Glutamatergic neuron (in vitro differentiated cells): ENCODE data around the gene PCYOX1L. TPM values are rescaled to one million over a fixed set of nuclear protein-coding genes. Genes with fewer than 3 reads are reported as not detected.

Source experiments
- DNase-seq: peaks from one replicate; pipeline ENCODE4 v3.0.0; 2022
- H3K27ac Mint-ChIP-seq: one replicate; pipeline ENCODE4 v1.8.0; 2020; ENCODE audit warnings: mild to moderate bottlenecking, mixed read lengths, inconsistent platforms; ENCODE audit not compliant: unreplicated experiment
- H3K27me3 Mint-ChIP-seq: one replicate; pipeline ENCODE4 v1.8.0; 2020; ENCODE audit warnings: mild to moderate bottlenecking, moderate library complexity, mixed read lengths, inconsistent platforms; ENCODE audit not compliant: unreplicated experiment
- H3K36me3 Mint-ChIP-seq: one replicate; pipeline ENCODE4 v1.8.0; 2020; ENCODE audit warnings: mild to moderate bottlenecking, mixed read lengths, inconsistent platforms; ENCODE audit not compliant: unreplicated experiment
- H3K4me1 Mint-ChIP-seq: one replicate; pipeline ENCODE4 v1.8.0; 2020; ENCODE audit warnings: mild to moderate bottlenecking, low read depth, mixed read lengths, inconsistent platforms; ENCODE audit not compliant: unreplicated experiment
- H3K4me3 Mint-ChIP-seq: one replicate; pipeline ENCODE4 v1.8.0; 2020; ENCODE audit warnings: mild to moderate bottlenecking, mixed read lengths, inconsistent platforms; ENCODE audit not compliant: unreplicated experiment
- H3K9me3 Mint-ChIP-seq: one replicate; pipeline ENCODE4 v1.8.0; 2020; ENCODE audit warnings: mild to moderate bottlenecking, moderate library complexity, mixed read lengths, inconsistent platforms; ENCODE audit not compliant: unreplicated experiment
- CTCF ChIP-seq: fragments of 200-600 bp; sonication (generic); IDR thresholded peaks from one replicate; pipeline ENCODE4 v1.5.0; 2021; ENCODE audit not compliant: partially characterized antibody, unreplicated experiment
- total RNA-seq: library from RNA; stranded (reverse); fragmentation: NEBNext Ultra II Directional; extraction: Animal tissue kit (Norgen Biotek cat#: 25700); gene quantifications from one replicate; pipeline ENCODE4 v1.2.1, GENCODE V29; 2021; ENCODE audit not compliant: unreplicated experiment

The PCYOX1L gene
- total RNA-seq, 1 donor from 2014 or later, result 25.4 TPM

GRCh38 chr5:149320791-149321330, 37.0 kb upstream of the PCYOX1L start:
- Mint-ChIP-seq H3K4me1 (peaks cover 10% of the 10 kb centered on the region), H3K27me3 (no peaks in the 10 kb centered on the region), H3K36me3 (no peaks in the 10 kb centered on the region), H3K4me3 (no peak overlapping the region), H3K9me3 (no peaks in the 10 kb centered on the region), H3K27ac (peak overlapping the region; percentile 55)
- no peak for DNase-seq
- TF ChIP-seq CTCF, result no peak

GRCh38 chr5:149322518-149322917, 35.3 kb upstream of the PCYOX1L start:
- no peak for DNase-seq
- H3K36me3 Mint-ChIP-seq, result no peaks in the 10 kb centered on the region

GRCh38 chr5:149323210-149323609, 34.6 kb upstream of the PCYOX1L start:
- H3K4me1 Mint-ChIP-seq, result peaks cover 9% of the 10 kb centered on the region
- H3K27me3 Mint-ChIP-seq, result no peaks in the 10 kb centered on the region
- no peaks in the 10 kb centered on the region for H3K36me3 Mint-ChIP-seq
- H3K27ac Mint-ChIP-seq, result no peak overlapping the region
- TF ChIP-seq CTCF, result no peak
- DNase-seq, result no peak
- peaks cover 1% of the 10 kb centered on the region for H3K9me3 Mint-ChIP-seq
- H3K4me3 Mint-ChIP-seq, result no peak overlapping the region

More at GRCh38 chr5:149322518-149322917, 35.3 kb upstream of the PCYOX1L start:
- no peak for TF ChIP-seq CTCF
- H3K27ac Mint-ChIP-seq, result no peak overlapping the region
- H3K9me3 Mint-ChIP-seq, result peaks cover 1% of the 10 kb centered on the region
- H3K4me3 Mint-ChIP-seq, result no peak overlapping the region
- peaks cover 7% of the 10 kb centered on the region for H3K4me1 Mint-ChIP-seq
- H3K27me3 Mint-ChIP-seq, result no peaks in the 10 kb centered on the region

GRCh38 chr5:149323621-149324205, 34.1 kb upstream of the PCYOX1L start:
- no peaks in the 10 kb centered on the region for H3K36me3 Mint-ChIP-seq
- H3K27ac Mint-ChIP-seq, result no peak overlapping the region
- DNase-seq, result no peak
- TF ChIP-seq CTCF, result no peak
- H3K4me3 Mint-ChIP-seq, result no peak overlapping the region
- H3K4me1 Mint-ChIP-seq, result peaks cover 9% of the 10 kb centered on the region
- H3K27me3 Mint-ChIP-seq, result no peaks in the 10 kb centered on the region
- H3K9me3 Mint-ChIP-seq, result peaks cover 1% of the 10 kb centered on the region

GRCh38 chr5:149324641-149325040, 33.2 kb upstream of the PCYOX1L start:
- Mint-ChIP-seq H3K4me1 (peaks cover 9% of the 10 kb centered on the region), H3K27ac (no peak overlapping the region), H3K4me3 (no peak overlapping the region), H3K27me3 (no peaks in the 10 kb centered on the region), H3K36me3 (no peaks in the 10 kb centered on the region), H3K9me3 (peaks cover 1% of the 10 kb centered on the region)
- no peak for TF ChIP-seq CTCF
- DNase-seq, result no peak
